CD4-positive, alpha-beta T cell (primary cell): ENCODE results near the gene GFY. TPM values are rescaled to one million over a fixed set of nuclear protein-coding genes. Genes with fewer than 3 reads are reported as not detected.

Source experiments
- ATAC-seq: fragments of 200-7000 bp; cut with Tn5 transposase; one replicate; pipeline ENCODE4 v1.10.0; 2022; ENCODE audit warnings: mild to moderate bottlenecking; ENCODE audit not compliant: poor library complexity
- CTCF ChIA-PET: fragments of 350-600 bp; sonication (Branson Sonifier 250); formaldehyde crosslinking; loops from one replicate; lab custom pipeline; 2021; ENCODE audit warnings: antibody characterized with exemption, inconsistent platforms; lab: Charles Lee
- POLR2A ChIA-PET: fragments of 350-600 bp; sonication (Branson Sonifier 250); formaldehyde crosslinking; loops from one replicate; lab custom pipeline; 2021; ENCODE audit warnings: antibody characterized with exemption, inconsistent platforms; lab: Charles Lee
- DNase-seq, 14 experiments: peaks; one replicate each; pipeline ENCODE4 v3.0.0-alpha.2; 2013 to 2020; ENCODE audit warnings: mixed read lengths in 2 of 14
- H3K27ac ChIP-seq, 2 donors: one replicate each; pipeline versions ENCODE4 v1.5.1 to v1.7.0; 2013; ENCODE audit warnings: low read length in 2 of 2, low read depth in 1 of 2, mild to moderate bottlenecking in 1 of 2
- H3K27me3 ChIP-seq, 2 experiments: 1 replicate in 1 of 2; 2 replicates in 1 of 2; pipeline versions ENCODE4 v1.6.1 to v1.7.0; 2013; ENCODE audit warnings: low read length in 2 of 2, control low read depth in 1 of 2, mild to moderate bottlenecking in 1 of 2, moderate library complexity in 1 of 2; ENCODE audit not compliant: insufficient read depth in 2 of 2, control insufficient read depth in 1 of 2
- H3K36me3 ChIP-seq: one replicate; pipeline ENCODE4 v1.6.1; 2013; ENCODE audit warnings: low read length, control low read depth; ENCODE audit not compliant: insufficient read depth
- H3K4me1 ChIP-seq: one replicate; pipeline ENCODE4 v1.6.1; 2013; ENCODE audit warnings: low read length, control low read depth; ENCODE audit not compliant: insufficient read depth
- H3K4me3 ChIP-seq: one replicate; pipeline ENCODE4 v1.5.1; 2013; ENCODE audit warnings: mild to moderate bottlenecking, low read length, moderate library complexity
- H3K9me3 ChIP-seq, 2 experiments: 1 replicate in 1 of 2; 2 replicates in 1 of 2; pipeline versions ENCODE4 v1.6.1 to v1.7.0; 2013; ENCODE audit warnings: low read length in 2 of 2, mild to moderate bottlenecking in 2 of 2, control low read depth in 1 of 2, moderate library complexity in 1 of 2; ENCODE audit not compliant: control insufficient read depth in 1 of 2, insufficient read depth in 1 of 2
- H3K27ac Mint-ChIP-seq: one replicate; pipeline ENCODE4 v1.8.0; 2020; ENCODE audit warnings: mixed read lengths
- H3K27me3 Mint-ChIP-seq: one replicate; pipeline ENCODE4 v1.8.0; 2021; ENCODE audit warnings: mixed read lengths
- H3K36me3 Mint-ChIP-seq: one replicate; pipeline ENCODE4 v1.8.0; 2021; ENCODE audit warnings: low read depth, mixed read lengths
- H3K4me1 Mint-ChIP-seq: one replicate; pipeline ENCODE4 v1.8.0; 2021; ENCODE audit warnings: low read depth, mixed read lengths
- H3K4me3 Mint-ChIP-seq: one replicate; pipeline ENCODE4 v1.8.0; 2020; ENCODE audit warnings: mild to moderate bottlenecking, mixed read lengths
- H3K9me3 Mint-ChIP-seq: one replicate; pipeline ENCODE4 v1.8.0; 2020; ENCODE audit warnings: mixed read lengths
- intact Hi-C, 2 experiments: fragments of 100-400 bp; cut with DNase I in 1 of 2; cut with micrococcal nuclease in 1 of 2; formaldehyde crosslinking; loops; one replicate each; pipeline versions ENCODE4 v1.15.1 to v1.9.0; 2023 to 2025; cut with DNase I, micrococcal nuclease
- polyA plus RNA-seq, 2 donors: library from polyadenylated mRNA; unstranded; fragments of 120-200 nt; gene quantifications; one replicate each; pipeline ENCODE4 v1.2.1, GENCODE V29; 2013
- total RNA-seq, 174 experiments: library from RNA in 2 of 174; stranded (reverse) in 2 of 174; gene quantifications; one replicate each; pipeline ENCODE4 v1.2.3 and lab custom pipeline; 2021 to 2026
- TF ChIP-seq, protein P1 (sequence below): fragments of 200-600 bp; IDR thresholded peaks from one replicate; pipeline ENCODE4 v1.8.0; 2022; ENCODE audit warnings: antibody characterized with exemption, mild to moderate bottlenecking

GFY gene, protein sequence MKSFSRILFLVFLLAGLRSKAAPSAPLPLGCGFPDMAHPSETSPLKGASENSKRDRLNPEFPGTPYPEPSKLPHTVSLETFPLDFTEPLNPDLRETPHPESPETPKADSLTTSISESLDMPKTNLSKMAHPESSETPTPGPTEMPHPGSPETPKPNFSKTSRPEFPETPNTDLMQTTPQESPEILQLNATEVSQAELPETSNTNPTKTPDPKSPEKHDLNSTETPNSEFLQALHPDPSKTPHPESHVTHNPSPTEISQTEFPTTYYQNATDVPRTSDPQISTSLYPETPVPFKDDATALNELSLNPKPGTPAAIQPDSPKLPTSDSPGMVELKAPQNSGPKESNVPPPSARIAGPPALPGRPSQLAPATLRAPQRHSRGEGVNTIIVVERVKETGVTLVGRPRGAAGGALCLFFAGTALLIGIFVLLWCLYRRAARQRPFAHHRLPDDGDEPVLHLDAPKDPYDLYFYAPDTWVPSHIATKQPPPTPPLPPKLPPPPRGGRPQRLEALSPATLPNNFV
- total RNA-seq (not detected), total RNA-seq (lab: John Stamatoyannopoulos, UW) (0 to 0.17 (median 0) reads per million in 172 experiments)
- polyA plus RNA-seq (2013, experiment 1 of 2): not detected
- not detected for polyA plus RNA-seq (2013, experiment 2 of 2)

- no peak within 1 kb of the TSS for H3K27ac Mint-ChIP-seq
- peaks cover 95% of the 10 kb centered on the region for H3K27me3 Mint-ChIP-seq
Observed at GRCh38 chr19:49425178-49425577, at the start of gene GFY. Gene GFY, plus strand, starts transcription at chr19:49425388. Its CDS starts 1,043 bp downstream, at chr19:49426431.

DNA sequence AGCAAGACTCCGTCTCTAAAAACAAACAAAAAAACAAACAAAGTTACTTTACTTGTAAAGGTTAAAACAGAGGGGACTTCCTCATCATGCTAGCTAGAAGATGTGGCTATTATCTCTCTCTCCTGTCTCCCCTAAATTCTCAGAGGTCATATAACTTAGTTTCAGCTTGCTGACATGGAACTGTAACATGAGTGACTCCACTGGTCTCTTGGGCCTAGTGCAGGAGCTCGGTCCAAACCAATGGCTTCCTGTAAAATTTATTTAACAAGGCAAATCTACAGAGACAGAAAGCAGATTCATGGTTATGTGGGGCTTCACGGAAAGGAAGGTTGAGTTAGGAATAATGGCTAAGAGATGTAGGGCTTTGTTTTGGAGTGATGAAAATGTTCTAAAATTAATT is 46.7 kb upstream of the GFY start:
- ChIA-PET POLR2A (no interaction called here), CTCF (no interaction called here)
- TF ChIP-seq, protein P1, sequence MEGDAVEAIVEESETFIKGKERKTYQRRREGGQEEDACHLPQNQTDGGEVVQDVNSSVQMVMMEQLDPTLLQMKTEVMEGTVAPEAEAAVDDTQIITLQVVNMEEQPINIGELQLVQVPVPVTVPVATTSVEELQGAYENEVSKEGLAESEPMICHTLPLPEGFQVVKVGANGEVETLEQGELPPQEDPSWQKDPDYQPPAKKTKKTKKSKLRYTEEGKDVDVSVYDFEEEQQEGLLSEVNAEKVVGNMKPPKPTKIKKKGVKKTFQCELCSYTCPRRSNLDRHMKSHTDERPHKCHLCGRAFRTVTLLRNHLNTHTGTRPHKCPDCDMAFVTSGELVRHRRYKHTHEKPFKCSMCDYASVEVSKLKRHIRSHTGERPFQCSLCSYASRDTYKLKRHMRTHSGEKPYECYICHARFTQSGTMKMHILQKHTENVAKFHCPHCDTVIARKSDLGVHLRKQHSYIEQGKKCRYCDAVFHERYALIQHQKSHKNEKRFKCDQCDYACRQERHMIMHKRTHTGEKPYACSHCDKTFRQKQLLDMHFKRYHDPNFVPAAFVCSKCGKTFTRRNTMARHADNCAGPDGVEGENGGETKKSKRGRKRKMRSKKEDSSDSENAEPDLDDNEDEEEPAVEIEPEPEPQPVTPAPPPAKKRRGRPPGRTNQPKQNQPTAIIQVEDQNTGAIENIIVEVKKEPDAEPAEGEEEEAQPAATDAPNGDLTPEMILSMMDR: no peak
- Histone ChIP-seq H3K27me3 (peaks cover 0 to 8% of the 10 kb centered on the region in 2 experiments), H3K36me3 (no peaks in the 10 kb centered on the region), H3K4me3 (no peak overlapping the region), H3K27ac (no peak overlapping the region), H3K9me3 (peaks cover 5 to 8% of the 10 kb centered on the region in 2 experiments), H3K4me1 (no peaks in the 10 kb centered on the region)
- H3K9me3 Mint-ChIP-seq: peaks cover 3% of the 10 kb centered on the region
- H3K4me3 Mint-ChIP-seq: no peak overlapping the region
- ATAC-seq (no peak), DNase-seq (no peak)
- H3K4me1 Mint-ChIP-seq: no peaks in the 10 kb centered on the region
- H3K27me3 Mint-ChIP-seq: peaks cover 7% of the 10 kb centered on the region
- intact Hi-C loops: no loop called here
- no peak overlapping the region for H3K27ac Mint-ChIP-seq
- no peaks in the 10 kb centered on the region for H3K36me3 Mint-ChIP-seq

More at GRCh38 chr19:49425178-49425577, at the start of gene GFY:
- TF ChIP-seq, protein P1: no peak
- no peaks in the 10 kb centered on the region for H3K36me3 Mint-ChIP-seq
- ATAC-seq (no peak), DNase-seq (no peak)
- no peaks in the 10 kb centered on the region for H3K9me3 Mint-ChIP-seq
- no peak within 1 kb of the TSS for H3K4me3 ChIP-seq
- H3K27me3 ChIP-seq: peaks cover 88 to 98% of the 10 kb centered on the region in 2 experiments
- intact Hi-C loops: no loop called here
- ChIA-PET POLR2A (interaction anchor here (0.9 to 1.7 kb wide), 3 partner anchors 11 to 33 kb away, joined by 3 to 6 read pairs (median 4); no protein-coding TSS in a partner anchor), CTCF (interaction anchor here (0.7 to 1.3 kb wide), 2 partner anchors 33 to 45 kb away, joined by 3 read pairs; no protein-coding TSS in a partner anchor)
- peak within 1 kb of the TSS; percentile 0 for H3K4me3 Mint-ChIP-seq
- no peaks in the 10 kb centered on the region for H3K36me3 ChIP-seq
- H3K4me1 ChIP-seq: peaks cover 65% of the 10 kb centered on the region
- H3K9me3 ChIP-seq: peaks cover 0 to 36% of the 10 kb centered on the region in 2 experiments
- H3K27ac ChIP-seq: no peak within 1 kb of the TSS
- H3K4me1 Mint-ChIP-seq: peaks cover 78% of the 10 kb centered on the region

- no peaks in the 10 kb centered on the region for H3K4me1 Mint-ChIP-seq
- H3K27me3 ChIP-seq: peaks cover 0 to 8% of the 10 kb centered on the region in 2 experiments
- peaks cover 0 to 8% of the 10 kb centered on the region in 2 experiments for H3K9me3 ChIP-seq
- H3K27ac Mint-ChIP-seq: no peak overlapping the region
- no peaks in the 10 kb centered on the region for H3K36me3 Mint-ChIP-seq
- POLR2A ChIA-PET: interaction anchor here (0.6 kb wide), 1 partner anchor 33 kb away, joined by 5 read pairs; no protein-coding TSS in a partner anchor
- no peaks in the 10 kb centered on the region for H3K4me1 ChIP-seq
- no peak overlapping the region for H3K27ac ChIP-seq
- H3K4me3 Mint-ChIP-seq: no peak overlapping the region
- peaks cover 4% of the 10 kb centered on the region for H3K27me3 Mint-ChIP-seq
- ATAC-seq: no peak
- no peaks in the 10 kb centered on the region for H3K36me3 ChIP-seq
- peaks cover 6% of the 10 kb centered on the region for H3K9me3 Mint-ChIP-seq
- no peak for DNase-seq
- TF ChIP-seq, protein P1: no peak
- no peak overlapping the region for H3K4me3 ChIP-seq
- intact Hi-C loops: no loop called here
- CTCF ChIA-PET: interaction anchor here (0.6 kb wide), 1 partner anchor 136 kb away, joined by 3 read pairs; no protein-coding TSS in a partner anchor
Observed at GRCh38 chr19:49380391-49380790, 44.8 kb upstream of the GFY start.
